Activated T-cell treated with anti-CD3 and anti-CD28 coated beads for 24 hours (primary cell): ENCODE data around the gene CAMP.
A peak's percentile ranks its signal among the peaks of the same experiment; 100 is the strongest.
"Not testable (repeated sequence)": the region's sequence is repeated elsewhere in the genome, so short reads cannot be mapped to it uniquely, and the experiment has no call there.

Source experiments
- DNase-seq: peaks from one replicate; pipeline ENCODE4 v3.0.0-alpha.2; 2020; ENCODE audit warnings: low read depth

CAMP gene

DNA sequence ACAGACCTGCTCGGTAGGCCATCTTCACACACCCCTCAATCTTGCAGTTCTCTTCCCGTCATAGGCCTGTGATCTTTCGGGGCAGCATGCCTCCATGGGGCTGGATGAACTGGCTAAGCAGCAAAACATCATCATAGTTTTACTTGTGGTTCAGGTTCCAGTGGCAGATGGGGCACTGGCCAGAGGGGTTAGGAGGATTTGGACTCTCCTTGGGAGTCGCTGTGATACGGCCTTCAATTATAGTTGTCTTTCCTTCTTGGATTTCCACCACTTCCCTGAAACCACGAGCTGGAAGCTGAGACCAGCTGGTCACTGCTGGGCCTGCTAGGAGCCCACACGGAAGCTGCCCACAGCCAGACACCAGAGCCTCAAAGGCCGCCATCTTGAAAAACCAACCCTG, 33.3 kb downstream of the CAMP start:
- no peak for DNase-seq

- DNase-seq, result no peak
These were observed 35.2 kb downstream of the CAMP start for GRCh38 chr3:48258530-48258929.

- no peak for DNase-seq
These were observed 44.5 kb downstream of the CAMP start for GRCh38 chr3:48267782-48268181.

GRCh38 chr3:48268381-48268935, 45.2 kb downstream of the CAMP start:
- peak; percentile 81 for DNase-seq

DNA sequence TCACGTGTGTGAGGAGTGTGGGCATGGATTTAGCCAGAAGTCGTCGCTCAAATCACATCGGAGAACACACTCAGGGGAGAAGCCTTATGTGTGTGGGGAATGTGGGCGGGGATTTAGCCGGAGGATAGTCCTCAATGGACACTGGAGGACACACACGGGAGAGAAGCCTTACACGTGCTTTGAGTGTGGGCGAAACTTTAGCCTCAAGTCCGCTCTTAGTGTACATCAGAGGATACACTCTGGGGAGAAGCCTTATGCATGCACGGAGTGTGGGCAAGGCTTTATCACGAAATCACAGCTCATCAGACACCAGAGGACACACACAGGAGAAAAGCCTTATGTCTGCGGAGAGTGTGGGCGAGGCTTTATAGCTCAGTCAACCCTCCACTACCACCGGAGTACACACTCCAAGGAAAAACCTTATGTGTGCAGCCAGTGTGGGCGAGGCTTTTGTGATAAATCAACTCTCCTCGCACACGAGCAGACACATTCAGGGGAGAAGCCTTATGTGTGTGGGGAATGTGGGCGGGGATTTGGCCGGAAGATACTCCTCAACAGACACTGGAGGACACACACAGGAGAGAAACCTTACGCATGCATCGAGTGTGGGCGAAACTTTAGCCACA, 45.8 kb downstream of the CAMP start:
- peak; percentile 52 for DNase-seq

- DNase-seq, result no peak
These were observed 46.3 kb downstream of the CAMP start for GRCh38 chr3:48269592-48269991.

GRCh38 chr3:48270306-48270705, 47.0 kb downstream of the CAMP start:
- no peak for DNase-seq

- DNase-seq, result not testable (repeated sequence)
These were observed 47.9 kb downstream of the CAMP start for GRCh38 chr3:48271223-48271622.

- no peak for DNase-seq
These were observed 48.6 kb downstream of the CAMP start for GRCh38 chr3:48271763-48272498.

GRCh38 chr3:48273594-48274211, 50.4 kb downstream of the CAMP start:
- DNase-seq, result peak; percentile 41

- no peak for DNase-seq
These were observed 51.2 kb downstream of the CAMP start for GRCh38 chr3:48274452-48274851.
